GM10847 (cell line): ENCODE measurements around the gene LMX1A.

Experiments used
- POLR2A ChIP-seq: IDR thresholded peaks from 2 replicates; pipeline ENCODE4 v1.6.1; 2011; ENCODE audit not compliant: insufficient read length; ENCODE audit errors: extremely low read depth

LMX1A gene

DNA sequence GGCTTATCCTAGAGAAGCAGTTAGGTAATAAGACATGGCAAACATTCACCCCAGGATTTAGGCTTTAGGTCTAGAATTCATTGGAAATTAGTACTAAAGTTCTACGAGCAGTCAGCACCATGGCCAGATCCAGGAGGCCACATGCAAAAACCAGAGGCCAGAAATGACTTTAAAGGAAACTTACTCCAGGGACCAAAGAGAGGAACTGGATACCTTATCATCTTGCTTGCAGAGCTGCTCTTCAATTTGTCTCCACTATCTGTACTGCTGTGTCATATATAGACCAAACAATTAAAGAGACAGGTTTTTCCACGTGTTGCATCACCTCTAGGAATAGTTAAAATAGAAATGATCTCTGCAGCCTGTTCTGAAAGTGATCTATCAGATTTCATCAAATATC lies 127.8 kb downstream of the LMX1A start:
- no peak for TF ChIP-seq POLR2A

DNA sequence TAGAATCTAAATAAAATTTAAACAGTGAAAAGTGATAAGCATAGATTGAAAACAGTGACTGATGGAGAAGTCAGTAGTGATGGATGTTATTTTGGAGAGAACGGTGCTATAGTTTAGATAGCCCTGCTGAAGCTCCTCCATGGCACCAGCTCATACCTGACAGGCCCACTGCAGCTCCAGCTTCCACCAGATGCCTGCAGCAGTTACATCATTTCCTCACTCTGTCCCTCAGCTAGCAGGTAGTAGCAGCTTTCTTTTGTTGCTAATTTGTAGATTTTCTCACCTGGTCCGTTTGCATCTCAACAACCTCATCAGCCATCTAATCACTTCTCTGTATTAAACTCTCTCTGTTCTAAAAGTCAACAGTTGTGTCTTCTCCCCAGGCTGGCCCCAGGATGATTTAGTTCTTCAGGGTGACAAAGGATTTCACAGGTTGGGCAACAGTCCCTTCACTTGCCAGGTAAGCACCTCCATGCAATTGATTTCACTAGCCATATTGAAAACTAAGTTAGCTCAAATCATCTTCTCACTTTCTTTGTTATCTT lies 128.3 kb downstream of the LMX1A start:
- no peak for TF ChIP-seq POLR2A

DNA sequence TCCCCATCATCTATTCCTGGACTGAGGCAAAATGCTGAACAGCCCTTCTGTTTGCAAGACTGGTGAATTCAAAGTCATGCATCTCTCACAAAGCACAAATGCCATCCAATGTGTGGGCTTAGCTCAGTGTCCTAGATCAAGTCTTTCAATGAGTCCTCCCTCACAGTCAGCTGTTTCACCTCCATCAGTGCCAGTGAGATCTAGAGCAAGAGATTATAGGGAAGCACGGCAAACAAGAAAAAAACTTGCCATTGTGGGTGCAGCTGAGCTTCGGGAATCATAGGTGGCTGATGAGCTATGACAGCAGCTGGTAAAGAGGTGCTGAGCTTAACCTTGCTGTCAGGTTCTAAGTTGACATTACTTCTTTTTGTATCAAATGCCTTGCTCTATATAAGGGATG lies 130.2 kb downstream of the LMX1A start:
- no peak for TF ChIP-seq POLR2A

DNA sequence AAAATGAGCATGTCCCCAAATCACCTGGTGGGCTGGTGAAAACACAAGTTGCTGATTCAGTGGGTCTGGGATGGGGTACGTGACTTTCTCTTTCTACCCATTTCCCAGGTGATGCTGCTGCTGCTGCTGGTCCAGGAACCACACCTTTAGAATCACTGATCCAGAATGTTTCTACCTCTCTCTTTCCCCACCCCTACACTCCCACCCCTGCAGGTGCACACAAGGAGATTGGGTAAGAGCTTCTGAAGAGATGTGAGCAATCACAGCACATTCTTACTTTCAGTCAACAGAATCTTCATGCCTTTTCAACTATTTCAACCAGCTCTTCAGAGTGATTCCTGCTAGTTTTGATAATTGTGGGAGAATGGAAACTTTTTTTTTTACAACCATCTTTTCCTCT lies 130.9 kb downstream of the LMX1A start:
- no peak for TF ChIP-seq POLR2A

DNA sequence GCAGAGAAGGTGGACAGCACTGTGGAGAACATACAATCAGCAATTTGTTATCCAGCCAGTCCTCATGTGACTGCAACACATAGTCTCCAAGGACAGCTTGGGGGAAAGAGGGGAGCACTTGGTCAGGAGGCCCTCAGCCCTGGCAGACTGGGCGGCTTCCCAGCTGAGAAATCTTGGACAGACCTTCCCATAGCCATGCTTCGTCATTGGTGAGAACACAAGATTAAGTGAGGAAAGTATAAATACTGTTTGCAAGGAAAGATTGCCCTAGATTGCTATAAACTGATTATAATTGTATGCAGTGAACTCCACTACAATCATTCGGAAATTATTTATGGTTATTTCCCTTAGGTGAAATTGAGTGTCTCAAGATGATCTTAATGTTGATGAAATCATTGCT lies 131.5 kb downstream of the LMX1A start:
- no peak for TF ChIP-seq POLR2A

DNA sequence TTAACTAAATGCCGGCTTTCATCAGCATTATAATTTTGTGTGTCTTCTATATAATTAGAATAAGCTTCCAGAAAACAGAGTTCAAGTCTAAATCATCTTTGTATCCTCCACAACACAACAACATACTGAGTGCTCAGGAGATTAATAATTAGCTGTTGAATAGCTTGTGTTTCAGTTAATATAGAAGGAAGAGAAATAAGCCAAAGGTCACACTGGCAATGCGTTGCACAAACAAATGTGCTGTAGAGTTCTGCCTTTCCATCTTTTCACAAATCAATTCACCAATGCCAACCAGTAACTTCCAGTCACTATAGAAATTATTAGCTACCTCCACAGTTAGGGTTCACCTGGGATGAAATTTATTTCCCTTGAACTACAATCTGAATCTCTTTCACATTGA lies 132.0 kb downstream of the LMX1A start:
- no peak for TF ChIP-seq POLR2A

DNA sequence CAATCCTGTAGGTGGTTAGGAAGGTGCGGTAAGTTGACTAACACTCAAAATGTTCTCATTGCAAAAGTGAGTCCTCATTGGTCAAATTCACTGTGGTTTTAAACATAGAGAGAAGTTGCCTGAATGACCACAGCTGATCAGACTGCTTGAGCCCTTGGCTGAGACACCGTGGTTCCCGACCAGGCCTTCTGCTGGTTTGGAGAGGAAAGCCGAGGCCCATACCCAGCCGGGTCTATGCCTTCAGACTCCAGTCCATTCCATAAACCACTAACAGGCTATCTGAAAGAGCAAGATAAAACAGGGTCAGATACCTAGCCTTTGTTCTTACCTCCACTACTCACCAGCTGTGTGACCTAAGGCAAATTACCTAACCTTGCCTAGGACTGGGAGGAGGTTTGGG lies 133.9 kb downstream of the LMX1A start:
- TF ChIP-seq POLR2A = no peak

DNA sequence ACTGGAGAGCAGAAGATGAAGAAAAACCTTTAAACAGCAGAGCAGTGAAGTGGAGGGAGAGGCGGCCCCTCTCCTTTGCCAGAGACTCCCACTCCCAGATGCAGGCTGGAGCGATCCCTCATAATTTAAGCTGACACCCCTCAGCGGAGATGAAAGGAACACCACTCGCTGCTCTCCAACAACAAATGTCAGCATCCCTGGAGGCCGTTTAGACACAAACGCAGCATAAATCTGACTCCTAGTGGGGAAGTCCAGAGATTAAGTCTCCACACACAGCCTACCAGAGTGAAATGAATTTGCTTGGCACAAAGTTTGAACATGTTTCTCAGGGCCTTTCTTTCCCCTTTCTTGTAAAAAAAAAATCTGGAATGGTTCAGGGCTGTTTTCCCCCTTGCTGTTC lies 137.8 kb downstream of the LMX1A start:
- no peak for TF ChIP-seq POLR2A

DNA sequence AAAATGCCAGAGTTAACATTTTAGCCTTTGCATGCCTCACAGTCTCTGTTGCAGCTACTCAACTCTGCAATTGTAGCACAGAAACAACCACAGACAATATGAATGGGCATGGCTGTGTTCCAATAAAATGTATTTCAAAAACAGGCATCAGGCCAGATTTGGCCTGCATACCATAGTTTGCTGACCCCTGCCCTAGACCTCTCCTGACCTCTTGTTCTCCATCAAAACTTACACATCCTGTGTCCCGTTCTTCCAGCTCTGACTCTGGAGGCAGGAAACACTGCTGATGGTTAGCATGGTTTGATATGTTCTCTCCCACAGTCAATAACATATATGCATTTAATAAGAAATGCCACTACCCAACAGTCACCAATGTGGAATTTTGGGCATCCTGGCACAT lies 138.6 kb downstream of the LMX1A start:
- no peak for TF ChIP-seq POLR2A

DNA sequence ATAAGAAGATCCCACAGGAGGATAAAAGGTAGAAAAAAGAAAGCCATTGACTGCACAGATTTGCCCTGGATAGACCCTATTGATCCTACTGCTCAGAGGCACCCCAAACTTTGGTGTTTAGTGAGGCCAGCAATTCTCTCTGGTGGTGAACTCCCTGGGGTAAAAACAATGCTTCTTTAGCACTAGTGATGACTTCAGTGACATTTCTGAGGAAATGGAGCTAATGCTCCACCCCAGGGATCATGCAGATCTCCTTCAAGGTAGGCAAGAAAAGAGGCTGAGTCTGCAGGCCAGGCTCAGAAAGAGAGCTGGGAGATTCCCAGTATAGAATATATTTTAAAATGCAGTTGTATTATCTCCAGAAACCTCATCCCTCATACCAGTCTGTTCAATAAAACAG lies 140.3 kb downstream of the LMX1A start:
- no peak for TF ChIP-seq POLR2A

DNA sequence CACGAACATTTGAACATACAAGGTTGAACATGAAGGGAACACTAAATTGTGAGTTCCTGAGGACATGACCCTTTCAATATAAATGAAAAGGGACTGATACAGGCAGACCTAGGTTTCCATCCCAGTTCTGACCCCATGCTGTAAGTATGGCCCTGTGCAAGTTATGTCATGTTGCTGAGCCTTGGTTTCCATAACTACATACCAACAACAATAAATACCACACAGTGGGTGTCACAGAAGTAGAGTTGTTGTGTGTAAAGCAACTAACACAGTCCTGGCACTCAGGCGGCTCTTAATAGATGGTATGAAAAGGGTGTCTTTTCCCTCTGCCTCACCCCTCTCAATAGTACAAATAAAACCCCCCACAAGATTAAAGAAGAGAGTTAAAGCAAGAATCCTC lies 140.8 kb downstream of the LMX1A start:
- TF ChIP-seq POLR2A = no peak

DNA sequence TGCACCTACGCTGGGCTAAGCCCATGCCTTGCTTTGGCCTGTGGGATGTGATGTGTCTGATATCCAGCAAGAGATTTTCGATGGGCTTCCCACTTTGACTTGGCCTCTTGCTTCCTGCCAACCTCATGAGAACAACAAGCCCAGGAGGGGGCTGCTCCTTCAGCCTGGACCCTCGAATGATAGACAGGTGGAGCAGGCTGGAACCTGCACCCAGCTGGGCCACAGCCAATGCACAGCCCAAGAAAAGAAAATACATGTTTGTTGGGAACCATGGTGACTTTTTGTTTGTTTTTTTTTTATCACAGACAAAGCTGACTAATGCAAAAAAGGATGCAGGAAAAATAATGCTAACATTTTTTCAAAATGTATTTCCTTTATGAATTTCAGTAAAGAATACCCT lies 144.3 kb downstream of the LMX1A start:
- TF ChIP-seq POLR2A = no peak

DNA sequence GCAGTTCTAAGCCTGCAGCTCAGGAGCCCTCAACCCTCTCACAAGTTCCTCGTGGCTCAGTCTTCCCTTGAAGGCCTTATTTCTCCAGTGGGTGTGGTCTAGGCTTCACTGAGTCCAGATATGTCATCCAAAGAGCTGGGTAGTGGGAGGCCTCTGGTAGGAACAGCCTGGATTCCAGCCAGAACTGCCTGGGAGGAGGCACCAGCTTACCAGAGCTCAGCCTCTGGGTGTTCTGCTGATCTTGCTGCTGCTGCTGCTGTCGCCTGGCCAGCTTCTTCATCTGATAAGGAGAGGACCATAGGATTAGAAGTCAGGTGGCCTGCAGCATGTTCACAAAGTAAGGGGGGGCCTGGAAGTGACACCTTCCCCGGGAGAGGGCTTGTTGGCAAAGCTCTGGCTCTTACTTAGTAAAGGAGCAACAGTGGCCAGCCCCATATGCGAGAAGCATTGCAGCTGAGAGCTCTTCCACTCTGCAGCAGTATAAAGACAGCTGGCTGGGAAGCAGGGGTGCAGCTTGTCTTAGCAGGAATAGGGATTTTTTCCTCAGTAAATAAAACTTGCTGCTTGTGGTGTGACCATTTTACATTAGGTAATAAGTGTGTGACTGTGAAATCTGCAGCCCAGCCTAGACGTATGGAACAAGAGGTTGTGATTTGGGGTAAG lies 148.5 kb downstream of the LMX1A start:
- no peak for TF ChIP-seq POLR2A

DNA sequence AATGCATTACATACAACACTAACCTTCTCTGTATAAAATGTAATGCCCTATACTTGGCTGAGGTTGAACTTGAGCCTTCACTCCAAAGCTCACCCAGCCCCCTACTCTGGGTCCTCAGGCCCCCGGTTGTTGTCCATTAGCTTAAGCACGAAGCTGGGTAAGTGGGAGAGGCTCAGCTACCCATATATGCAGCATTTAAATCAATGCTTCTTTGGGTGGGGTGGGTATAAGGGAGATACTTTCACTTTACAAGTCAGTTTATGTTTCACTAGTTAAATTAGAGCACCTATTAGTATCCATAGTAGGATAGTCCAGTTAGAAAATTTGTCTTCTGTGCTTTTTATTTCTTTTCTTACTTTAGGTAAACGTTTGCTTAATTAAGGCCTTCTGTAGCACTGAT lies 151.4 kb downstream of the LMX1A start:
- no peak for TF ChIP-seq POLR2A

DNA sequence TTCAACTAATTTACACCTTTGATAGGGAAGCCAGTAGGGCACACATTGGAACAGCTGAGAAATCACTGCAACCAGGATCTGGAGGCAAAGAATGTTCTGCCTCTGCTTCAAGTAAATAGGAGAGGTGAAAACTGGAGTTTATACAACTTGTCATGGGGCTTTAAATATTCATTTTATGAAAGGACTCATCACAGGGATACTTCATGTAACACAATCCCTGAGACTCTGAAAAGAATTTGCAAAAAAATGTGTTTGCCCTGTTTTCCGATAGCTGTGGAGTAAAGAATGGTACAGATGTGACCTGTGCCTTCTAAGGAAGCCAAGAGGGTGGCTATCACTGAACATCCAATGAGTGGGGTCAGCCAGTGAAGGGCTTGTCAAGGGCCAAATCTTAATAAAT lies 152.0 kb downstream of the LMX1A start:
- TF ChIP-seq POLR2A = no peak

DNA sequence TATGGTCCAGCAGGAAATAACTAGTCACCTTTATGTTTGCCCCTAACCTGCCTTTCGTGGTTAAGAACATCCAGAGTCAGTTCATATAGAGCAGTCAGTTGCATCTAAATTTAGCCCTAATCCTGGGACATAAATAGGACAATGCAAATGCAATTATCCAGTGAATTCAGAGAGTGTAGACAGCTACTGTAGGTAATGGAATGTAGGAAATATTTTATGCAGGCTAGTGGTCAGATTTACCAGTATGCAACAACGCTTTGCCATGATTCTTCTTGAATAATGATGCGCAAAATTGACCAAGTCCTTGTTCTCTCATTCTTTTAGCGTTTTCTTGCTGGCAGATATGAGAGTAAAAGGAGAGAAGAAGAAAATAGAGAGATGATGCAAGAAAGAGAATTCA lies 165.4 kb downstream of the LMX1A start:
- no peak for TF ChIP-seq POLR2A

DNA sequence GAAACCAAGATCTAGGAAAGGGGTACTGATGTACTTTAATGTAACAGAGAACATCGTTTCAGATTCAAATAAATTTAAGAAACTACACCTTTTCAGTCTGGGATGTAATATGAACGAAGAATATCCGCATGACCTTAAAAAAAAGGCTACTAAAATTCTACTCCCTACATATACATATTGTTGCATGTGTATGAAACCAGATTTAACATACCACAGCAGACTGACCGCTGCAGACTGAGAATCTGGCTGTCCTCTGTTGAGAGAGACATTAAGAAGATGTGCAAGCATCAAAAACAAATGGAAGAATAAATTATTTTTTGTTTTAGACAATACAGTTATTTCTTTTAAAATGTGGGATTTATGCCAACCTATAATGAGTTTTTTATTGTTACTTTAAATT lies 166.6 kb downstream of the LMX1A start:
- no peak for TF ChIP-seq POLR2A

DNA sequence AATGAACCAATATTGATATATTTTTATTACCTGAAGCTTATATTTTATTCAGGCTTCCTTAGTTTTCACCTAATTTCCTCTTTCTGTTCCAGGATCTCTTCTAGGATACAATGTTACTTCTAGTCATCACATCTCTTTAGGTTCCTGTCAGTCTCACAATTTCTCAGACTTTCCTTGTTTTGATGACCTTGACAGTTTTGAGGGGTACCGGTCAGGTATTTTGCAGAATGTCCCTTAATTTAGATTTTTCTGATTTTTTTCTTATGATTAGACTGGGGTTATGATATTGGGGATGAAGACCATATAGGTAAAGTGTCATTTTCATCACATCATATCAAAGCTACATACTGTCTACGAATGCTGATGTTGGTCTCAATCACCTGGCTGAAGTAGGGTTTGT lies 167.5 kb downstream of the LMX1A start:
- no peak for TF ChIP-seq POLR2A
